ENCODE data around the gene FRMPD4.

The FRMPD4 gene

GRCh38 chrX:12301288-12301687, 163.0 kb downstream of the FRMPD4 start:
- DNase-seq (ENCODE audit: low read depth), result no peak

GRCh38 chrX:12304261-12304660, 166.0 kb downstream of the FRMPD4 start:
- no peak for DNase-seq (ENCODE audit: low read depth)

GRCh38 chrX:12307961-12308360, 169.7 kb downstream of the FRMPD4 start:
- DNase-seq (ENCODE audit: low read depth), result no peak

GRCh38 chrX:12308420-12308819, 170.1 kb downstream of the FRMPD4 start:
- no peak for DNase-seq (ENCODE audit: low read depth)

GRCh38 chrX:12309040-12309743, 170.9 kb downstream of the FRMPD4 start:
- DNase-seq (ENCODE audit: low read depth), result no peak

- DNase-seq (ENCODE audit: low read depth), result no peak
Observed at GRCh38 chrX:12309744-12310076, 171.4 kb downstream of the FRMPD4 start.

GRCh38 chrX:12314651-12315050, 176.4 kb downstream of the FRMPD4 start:
- DNase-seq (ENCODE audit: low read depth), result no peak

- no peak for DNase-seq (ENCODE audit: low read depth)
Observed at GRCh38 chrX:12315526-12315925, 177.3 kb downstream of the FRMPD4 start.

- no peak for DNase-seq (ENCODE audit: low read depth)
Observed at GRCh38 chrX:12319003-12319519, 180.8 kb downstream of the FRMPD4 start.

- no peak for DNase-seq (ENCODE audit: low read depth)
Observed at GRCh38 chrX:12319992-12320391, 181.7 kb downstream of the FRMPD4 start.

- DNase-seq (ENCODE audit: low read depth), result no peak
Observed at GRCh38 chrX:12322031-12322430, 183.8 kb downstream of the FRMPD4 start.

GRCh38 chrX:12325171-12325570, 186.9 kb downstream of the FRMPD4 start:
- DNase-seq (ENCODE audit: low read depth), result no peak

- DNase-seq (ENCODE audit: low read depth), result no peak
Observed at GRCh38 chrX:12327836-12328235, 189.6 kb downstream of the FRMPD4 start.

GRCh38 chrX:12329476-12329875, 191.2 kb downstream of the FRMPD4 start:
- no peak for DNase-seq (ENCODE audit: low read depth)

- DNase-seq (ENCODE audit: low read depth), result no peak
Observed at GRCh38 chrX:12330841-12331240, 192.6 kb downstream of the FRMPD4 start.

- no peak for DNase-seq (ENCODE audit: low read depth)
Observed at GRCh38 chrX:12332786-12333347, 194.6 kb downstream of the FRMPD4 start.

GRCh38 chrX:12339921-12340320, 201.6 kb downstream of the FRMPD4 start:
- DNase-seq (ENCODE audit: low read depth), result no peak

GRCh38 chrX:12344954-12345353, 206.7 kb downstream of the FRMPD4 start:
- no peak for DNase-seq (ENCODE audit: low read depth)

GRCh38 chrX:12349201-12349600, 210.9 kb downstream of the FRMPD4 start:
- DNase-seq (ENCODE audit: low read depth), result no peak

- no peak for DNase-seq (ENCODE audit: low read depth)
Observed at GRCh38 chrX:12352922-12353321, 214.6 kb downstream of the FRMPD4 start.

- no peak for DNase-seq (ENCODE audit: low read depth)
Observed at GRCh38 chrX:12360383-12360782, 222.1 kb downstream of the FRMPD4 start.

GRCh38 chrX:12360986-12361598, 222.8 kb downstream of the FRMPD4 start:
- no peak for DNase-seq (ENCODE audit: low read depth)

- no peak for DNase-seq (ENCODE audit: low read depth)
Observed at GRCh38 chrX:12363216-12363615, 224.9 kb downstream of the FRMPD4 start.

GRCh38 chrX:12366440-12366839, 228.2 kb downstream of the FRMPD4 start:
- no peak for DNase-seq (ENCODE audit: low read depth)
